ENCODE results near the gene CEP164. TPM values are rescaled to one million over a fixed set of nuclear protein-coding genes. Genes with fewer than 3 reads are reported as not detected.

CEP164 gene
- total RNA-seq, 1 donor from 2014 or later: 5.9 TPM

DNA sequence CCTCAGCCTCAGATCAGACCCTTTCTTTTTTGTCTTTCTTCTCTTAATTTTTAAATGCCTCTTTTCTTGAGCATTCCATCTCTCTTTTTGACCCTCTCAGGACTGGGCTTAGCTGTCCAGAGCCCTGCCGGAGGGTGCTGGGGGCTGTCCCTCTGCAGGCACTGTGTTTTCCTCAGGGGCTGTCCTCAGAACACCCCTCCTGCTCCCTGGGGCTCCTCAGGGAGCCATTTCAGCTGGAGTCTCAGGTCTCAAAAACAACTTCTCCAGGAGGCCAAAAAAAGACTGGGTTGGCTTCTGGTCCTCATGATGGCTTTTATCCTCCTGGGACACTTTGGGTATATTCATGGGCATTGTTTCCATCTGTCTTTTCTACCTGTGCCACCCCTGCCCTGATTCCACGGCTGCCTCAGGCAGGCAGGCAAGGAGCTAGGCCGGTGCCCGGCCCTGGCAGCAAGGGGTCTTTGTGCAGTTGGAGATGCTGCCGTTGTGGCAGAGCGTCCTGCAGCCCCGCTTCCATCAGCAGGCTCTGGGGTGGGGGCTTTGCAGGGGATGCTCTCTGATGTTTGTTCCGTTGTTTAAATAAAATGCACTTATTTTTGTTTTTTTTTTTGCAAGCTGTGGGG lies 85.1 kb downstream of the CEP164 start:
- no peak for DNase-seq
- intact Hi-C loops (cut with micrococcal nuclease): no loop called here
- Histone ChIP-seq H3K36me3 (peaks cover 29% of the 10 kb centered on the region), H3K4me3 (no peak overlapping the region), H3K27ac (replicated peaks) (no peak overlapping the region), H3K27me3 (ENCODE audit: low read depth) (peaks cover 21% of the 10 kb centered on the region), H3K9me3 (replicated peaks) (no peaks in the 10 kb centered on the region), H3K4me1 (no peaks in the 10 kb centered on the region)
- TF ChIP-seq CTCF (IDR thresholded peaks at IDR 0.05; ENCODE audit: borderline replicate concordance): no peak

GRCh38 chr11:117413616-117414015 lies 86.0 kb downstream of the CEP164 start:
- H3K27me3 ChIP-seq (ENCODE audit: low read depth): peaks cover 28% of the 10 kb centered on the region
- no peak for TF ChIP-seq CTCF (IDR thresholded peaks at IDR 0.05; ENCODE audit: borderline replicate concordance)
- peaks cover 20% of the 10 kb centered on the region for H3K36me3 ChIP-seq

GRCh38 chr11:117414724-117415123 lies 87.1 kb downstream of the CEP164 start:
- Histone ChIP-seq H3K27me3 (ENCODE audit: low read depth) (peaks cover 37% of the 10 kb centered on the region), H3K4me3 (no peak overlapping the region), H3K9me3 (replicated peaks) (no peaks in the 10 kb centered on the region), H3K27ac (replicated peaks) (no peak overlapping the region), H3K4me1 (no peaks in the 10 kb centered on the region), H3K36me3 (peaks cover 9% of the 10 kb centered on the region)
- no peak for DNase-seq
- no peak for TF ChIP-seq CTCF (IDR thresholded peaks at IDR 0.05; ENCODE audit: borderline replicate concordance)
- intact Hi-C loops (cut with micrococcal nuclease): no loop called here

More at GRCh38 chr11:117413616-117414015, 86.0 kb downstream of the CEP164 start:
- Histone ChIP-seq H3K9me3 (replicated peaks) (no peaks in the 10 kb centered on the region), H3K4me3 (no peak overlapping the region), H3K27ac (replicated peaks) (no peak overlapping the region), H3K4me1 (no peaks in the 10 kb centered on the region)
- intact Hi-C loops (cut with micrococcal nuclease): no loop called here
- no peak for DNase-seq

DNA sequence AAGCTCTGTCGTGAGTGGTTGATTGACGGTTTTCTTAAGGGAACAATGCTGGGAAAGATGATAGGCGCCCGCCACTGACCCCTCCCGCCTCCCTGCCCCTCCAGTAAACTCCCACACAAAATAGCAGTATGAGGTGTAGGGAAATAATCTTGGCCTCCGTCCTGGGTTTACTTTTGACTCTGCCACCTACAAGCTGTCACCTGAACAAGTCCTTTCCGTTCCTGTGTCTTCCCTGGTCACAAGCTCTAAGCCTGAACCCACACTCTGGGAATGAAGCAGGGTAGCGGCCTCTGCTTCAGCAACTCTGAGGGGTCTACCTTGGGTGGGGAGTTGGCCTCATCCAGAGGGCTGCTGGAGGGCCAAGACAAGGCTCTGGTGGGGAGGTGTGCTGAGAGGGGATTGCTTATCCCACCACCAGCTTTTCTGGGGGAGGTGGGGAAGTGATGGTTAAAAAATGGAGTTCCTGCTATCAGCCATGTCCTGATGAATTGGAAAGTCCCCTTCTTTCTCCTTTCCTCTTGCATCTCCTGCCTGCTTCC lies 87.8 kb downstream of the CEP164 start:
- Histone ChIP-seq H3K4me3 (no peak overlapping the region), H3K9me3 (replicated peaks) (no peaks in the 10 kb centered on the region), H3K4me1 (no peaks in the 10 kb centered on the region), H3K27ac (replicated peaks) (no peak overlapping the region), H3K27me3 (ENCODE audit: low read depth) (peaks cover 45% of the 10 kb centered on the region), H3K36me3 (peaks cover 6% of the 10 kb centered on the region)
- DNase-seq: no peak
- TF ChIP-seq CTCF (IDR thresholded peaks at IDR 0.05; ENCODE audit: borderline replicate concordance): no peak
- intact Hi-C loops (cut with micrococcal nuclease): no loop called here

DNA sequence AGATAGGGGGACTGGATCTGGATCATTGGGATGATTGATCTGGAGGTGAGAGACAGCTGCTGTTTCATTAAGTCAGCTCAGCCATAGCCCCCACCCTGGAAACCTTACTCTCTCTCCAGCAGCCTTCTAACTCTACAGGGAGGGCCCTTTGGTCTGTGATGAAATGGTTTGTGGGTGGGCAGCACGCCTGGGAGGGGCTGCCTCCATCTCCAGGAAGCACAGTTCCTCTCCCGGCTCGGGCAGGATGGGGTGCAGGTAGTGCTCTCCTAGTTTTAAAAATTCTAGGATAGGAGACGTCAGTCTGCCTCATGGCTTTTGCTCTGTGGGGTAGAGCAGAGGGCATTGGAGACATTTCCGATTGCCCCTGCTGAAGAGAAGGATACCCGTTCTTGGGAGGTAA lies 89.7 kb downstream of the CEP164 start:
- Histone ChIP-seq H3K4me1 (no peaks in the 10 kb centered on the region), H3K9me3 (replicated peaks) (no peaks in the 10 kb centered on the region), H3K27me3 (ENCODE audit: low read depth) (peaks cover 49% of the 10 kb centered on the region), H3K27ac (replicated peaks) (no peak overlapping the region), H3K36me3 (no peaks in the 10 kb centered on the region), H3K4me3 (no peak overlapping the region)
- intact Hi-C loops (cut with micrococcal nuclease): no loop called here
- no peak for TF ChIP-seq CTCF (IDR thresholded peaks at IDR 0.05; ENCODE audit: borderline replicate concordance)
- DNase-seq: no peak

All from left ventricle myocardium inferior (tissue), 1 donor.